GM18873 (cell line): ENCODE data around the gene MSANTD4.
"Not testable (repeated sequence)": the region's sequence is repeated elsewhere in the genome, so short reads cannot be mapped to it uniquely, and the experiment has no call there.

Experiments
- ATAC-seq: cut with Tn5 transposase; IDR thresholded peaks from one replicate; pipeline ENCODE4 v1.9.1; 2021; ENCODE audit warnings: mild to moderate bottlenecking, moderate library complexity, moderate number of reproducible peaks; ENCODE audit not compliant: unreplicated experiment, low FRiP score

The MSANTD4 gene

GRCh38 chr11:106014620-106015019 is 7.4 kb downstream of the MSANTD4 start:
- ATAC-seq: no peak

- ATAC-seq: no peak
Measured at GRCh38 chr11:106014035-106014434, 8.0 kb downstream of the MSANTD4 start.

- ATAC-seq: no peak
Measured at GRCh38 chr11:106012744-106013143, 9.3 kb downstream of the MSANTD4 start.

DNA sequence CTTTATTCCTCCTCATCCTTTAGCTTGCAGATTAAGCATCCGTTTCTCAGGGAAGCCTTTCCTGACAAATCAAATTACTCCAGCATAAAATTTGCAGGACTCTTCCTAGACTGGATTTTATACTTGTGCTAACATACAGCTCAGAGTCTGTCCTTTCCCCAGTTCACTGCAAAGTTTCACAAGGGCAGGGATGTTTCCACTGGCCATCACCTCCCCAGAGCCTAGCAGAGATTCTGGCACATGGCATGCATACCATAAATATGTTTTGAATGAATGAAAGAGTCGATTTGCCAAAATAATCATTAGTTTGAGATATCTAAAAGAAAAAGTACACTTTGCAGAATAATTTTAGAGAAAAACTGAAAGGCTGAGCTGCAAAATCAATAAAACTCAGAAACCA is 10.6 kb downstream of the MSANTD4 start:
- no peak for ATAC-seq

DNA sequence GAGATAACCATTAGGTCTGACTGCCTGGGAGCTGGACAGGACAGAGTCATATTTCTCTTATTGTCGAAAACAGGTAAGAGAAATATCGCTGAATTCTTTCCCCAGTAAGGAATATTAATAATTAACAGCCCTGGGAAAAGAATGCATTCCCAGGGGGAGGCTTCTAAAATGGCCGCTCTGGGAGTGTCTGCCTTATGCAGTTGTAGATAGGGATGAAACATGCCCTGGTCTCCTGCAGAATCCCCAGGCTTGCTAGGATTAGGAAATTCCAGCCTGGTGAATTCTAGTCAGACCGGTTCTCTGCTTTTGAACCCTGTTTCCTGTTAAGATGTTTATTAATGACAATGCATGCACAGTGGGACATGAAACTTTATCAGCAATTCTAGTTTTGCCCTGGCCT is 18.9 kb downstream of the MSANTD4 start:
- ATAC-seq: not testable (repeated sequence)

DNA sequence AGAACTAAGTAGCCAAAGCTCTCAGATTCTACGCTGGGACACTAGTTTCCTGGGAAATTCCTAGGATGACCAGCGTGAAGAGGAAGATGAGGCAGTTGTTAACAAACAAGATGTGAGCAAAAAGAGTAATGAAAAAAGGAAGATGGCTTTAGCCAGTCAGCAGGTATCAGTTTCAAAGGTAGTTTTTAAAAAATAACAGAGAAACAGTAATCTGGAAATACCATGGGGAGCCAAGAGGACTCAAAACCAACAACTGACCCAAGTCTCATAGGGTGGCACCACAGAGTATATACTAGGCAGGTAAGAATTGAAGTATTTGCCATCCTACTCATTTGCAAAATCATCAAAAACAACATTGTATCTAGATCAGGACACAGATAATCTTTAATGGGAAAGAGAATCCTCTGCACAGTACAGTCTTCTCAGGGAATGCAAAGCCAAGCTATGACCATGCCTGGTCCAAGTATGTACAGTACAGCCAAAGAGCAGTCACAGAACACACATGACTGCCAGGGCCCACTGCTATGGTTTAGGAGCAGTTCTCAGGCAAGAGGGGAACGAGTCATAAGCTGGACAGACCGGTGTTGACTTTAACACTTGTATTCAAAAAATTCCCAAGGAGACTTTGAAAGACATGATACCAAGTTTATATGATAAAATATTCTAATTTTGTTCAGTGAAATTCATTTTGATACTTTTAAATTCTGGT is 20.6 kb downstream of the MSANTD4 start:
- no peak for ATAC-seq

GRCh38 chr11:105991888-105992287 is 30.2 kb downstream of the MSANTD4 start:
- no peak for ATAC-seq

GRCh38 chr11:105989124-105989523 is 32.9 kb downstream of the MSANTD4 start:
- no peak for ATAC-seq

- no peak for ATAC-seq
Measured at GRCh38 chr11:105988197-105988596, 33.8 kb downstream of the MSANTD4 start.

- peak; percentile 51 for ATAC-seq
Measured at GRCh38 chr11:105986554-105986953, 35.5 kb downstream of the MSANTD4 start.

- no peak for ATAC-seq
Measured at GRCh38 chr11:105979997-105980703, 41.9 kb downstream of the MSANTD4 start.

GRCh38 chr11:105975128-105975527 is 46.9 kb downstream of the MSANTD4 start:
- ATAC-seq: no peak

GRCh38 chr11:105969756-105970155 is 52.3 kb downstream of the MSANTD4 start:
- ATAC-seq: no peak

DNA sequence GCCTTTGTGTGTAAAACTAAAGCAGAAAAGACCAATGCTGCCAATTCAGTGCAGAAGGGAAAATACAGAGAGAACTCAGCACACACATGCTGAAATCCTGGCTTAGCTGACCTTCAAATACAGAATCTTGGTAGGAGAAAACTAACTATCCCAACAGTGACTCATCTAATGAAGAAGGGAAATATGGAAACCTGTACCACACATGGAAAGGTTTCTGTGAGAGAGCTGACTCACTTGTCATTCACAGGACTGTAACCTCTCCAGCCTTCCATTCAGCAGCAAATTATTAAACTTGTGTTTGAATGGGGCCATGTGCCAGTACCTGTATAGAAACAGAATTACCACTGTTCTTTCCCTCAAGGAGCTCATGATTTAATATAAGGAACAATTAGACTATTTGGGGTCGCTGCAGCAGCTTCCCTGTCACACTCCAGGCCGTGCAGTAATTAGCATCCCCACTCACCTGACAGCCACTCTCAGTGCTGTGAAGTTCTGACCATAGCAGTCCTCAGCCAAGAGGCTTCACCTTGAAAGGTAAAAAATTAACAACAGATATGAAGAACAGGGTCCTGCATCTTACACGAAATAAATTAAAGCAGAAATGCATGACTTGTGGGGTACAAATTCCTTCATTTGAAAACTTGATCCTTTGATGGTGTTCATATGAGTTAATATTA is 53.9 kb downstream of the MSANTD4 start:
- ATAC-seq: no peak

GRCh38 chr11:105960252-105961245 is 61.5 kb downstream of the MSANTD4 start:
- no peak for ATAC-seq
